WTC11 (cell line): ENCODE results near the gene CA10. TPM values are rescaled to one million over a fixed set of nuclear protein-coding genes. Genes with fewer than 3 reads are reported as not detected.

Experiments
- ATAC-seq: fragments of 200-7000 bp; cut with Tn5 transposase; 2 replicates; pipeline ENCODE4 v1.10.0; 2021; ENCODE audit warnings: mild to moderate bottlenecking, moderate library complexity
- CTCF ChIA-PET: fragments of 300-600 bp; sonication (Branson Sonifier 250); formaldehyde crosslinking; loops from one replicate; lab custom pipeline; 2021; ENCODE audit warnings: antibody characterized with exemption; lab: Charles Lee
- POLR2A ChIA-PET: fragments of 350-600 bp; sonication (Branson Sonifier 250); formaldehyde crosslinking; loops from one replicate; lab custom pipeline; 2021; ENCODE audit warnings: antibody characterized with exemption; lab: Charles Lee
- DNase-seq: peaks from one replicate; pipeline ENCODE4 v3.0.0; 2021; ENCODE audit warnings: low spot score
- H3K27ac Mint-ChIP-seq: 2 replicates; pipeline ENCODE4 v1.8.0; 2021; ENCODE audit warnings: mixed read lengths
- H3K27me3 Mint-ChIP-seq: 2 replicates; pipeline ENCODE4 v1.8.0; 2021; ENCODE audit warnings: low read depth, mild to moderate bottlenecking, moderate library complexity, mixed read lengths
- H3K36me3 Mint-ChIP-seq: 2 replicates; pipeline ENCODE4 v1.8.0; 2021; ENCODE audit warnings: mixed read lengths
- H3K4me1 Mint-ChIP-seq: 2 replicates; pipeline ENCODE4 v1.8.0; 2022; ENCODE audit warnings: mixed read lengths
- H3K4me3 Mint-ChIP-seq: 2 replicates; pipeline ENCODE4 v1.8.0; 2021; ENCODE audit warnings: mild to moderate bottlenecking, moderate library complexity, mixed read lengths
- H3K9me3 Mint-ChIP-seq: 2 replicates; pipeline ENCODE4 v1.8.0; 2021; ENCODE audit warnings: mixed read lengths
- ATF1 ChIP-seq: sonication (generic); formaldehyde crosslinking; IDR thresholded peaks from 2 replicates; pipeline ENCODE4 v1.8.1; 2023; ENCODE audit warnings: mild to moderate bottlenecking, moderate library complexity, missing genetic modification reagents
- CREB1 ChIP-seq: sonication (generic); formaldehyde crosslinking; IDR thresholded peaks from 2 replicates; pipeline ENCODE4 v1.8.0; 2023; ENCODE audit warnings: mild to moderate bottlenecking, missing genetic modification reagents
- CREM ChIP-seq: sonication (generic); formaldehyde crosslinking; IDR thresholded peaks from 2 replicates; pipeline ENCODE4 v1.8.1; 2022; ENCODE audit warnings: mild to moderate bottlenecking, missing genetic modification reagents, moderate library complexity
- ETV6 ChIP-seq: sonication (generic); formaldehyde crosslinking; IDR thresholded peaks from 2 replicates; pipeline ENCODE4 v1.8.1; 2022; ENCODE audit warnings: mild to moderate bottlenecking, missing genetic modification reagents
- GRHL2 ChIP-seq: fragments of 250-450 bp; sonication (Bioruptor Pico); IDR thresholded peaks from 2 replicates; pipeline ENCODE4 v1.8.0; 2022; ENCODE audit warnings: mild to moderate bottlenecking, moderate library complexity; ENCODE audit not compliant: insufficient replicate concordance, severe bottlenecking
- IRF2 ChIP-seq: sonication (generic); formaldehyde crosslinking; IDR thresholded peaks from 2 replicates; pipeline ENCODE4 v1.8.0; 2022; ENCODE audit warnings: low read depth, missing genetic modification reagents, borderline replicate concordance
- NFATC4 ChIP-seq: fragments of 250-450 bp; sonication (Bioruptor Pico); IDR thresholded peaks from 2 replicates; pipeline ENCODE4 v1.9.0; 2021; ENCODE audit warnings: mild to moderate bottlenecking
- NFE2L1 ChIP-seq: sonication (generic); formaldehyde crosslinking; IDR thresholded peaks from 2 replicates; pipeline ENCODE4 v1.8.1; 2023; ENCODE audit warnings: missing genetic modification reagents
- NR3C1 ChIP-seq: sonication (generic); formaldehyde crosslinking; conservative IDR thresholded peaks from 2 replicates; pipeline ENCODE4 v1.8.1; 2023; ENCODE audit warnings: low read depth, mild to moderate bottlenecking, missing genetic modification reagents
- PRRX2 ChIP-seq: fragments of 250-450 bp; sonication (Bioruptor Pico); IDR thresholded peaks from 2 replicates; pipeline ENCODE4 v1.8.0; 2021; ENCODE audit warnings: mild to moderate bottlenecking
- RORB ChIP-seq: fragments of 250-450 bp; sonication (Bioruptor Pico); IDR thresholded peaks from 2 replicates; pipeline ENCODE4 v1.9.0; 2021; ENCODE audit warnings: mild to moderate bottlenecking
- TP53 ChIP-seq: sonication (generic); formaldehyde crosslinking; IDR thresholded peaks from 2 replicates; pipeline ENCODE4 v1.8.1; 2023; ENCODE audit warnings: mild to moderate bottlenecking, missing genetic modification reagents
- ZNF263 ChIP-seq: sonication (generic); formaldehyde crosslinking; IDR thresholded peaks from 2 replicates; pipeline ENCODE4 v1.8.1; 2022; ENCODE audit warnings: low read depth, mild to moderate bottlenecking, moderate library complexity, missing genetic modification reagents
- ZNF317 ChIP-seq: sonication (generic); formaldehyde crosslinking; IDR thresholded peaks from 2 replicates; pipeline ENCODE4 v1.8.1; 2023; ENCODE audit warnings: low read depth, mild to moderate bottlenecking, moderate library complexity, missing genetic modification reagents, borderline replicate concordance
- ZNF416 ChIP-seq: fragments of 250-450 bp; sonication (Bioruptor Pico); IDR thresholded peaks from 2 replicates; pipeline ENCODE4 v1.9.0; 2021; ENCODE audit warnings: mild to moderate bottlenecking, inconsistent platforms
- total RNA-seq: library from RNA; stranded (reverse); gene quantifications from 3 replicates; pipeline ENCODE4 v1.2.3, GENCODE V29; 2021
- TF ChIP-seq, protein P1 (sequence below): sonication (generic); formaldehyde crosslinking; IDR thresholded peaks from 2 replicates; pipeline ENCODE4 v1.8.0; 2023; ENCODE audit warnings: mild to moderate bottlenecking, missing genetic modification reagents
- TF ChIP-seq, protein P2 (sequence below): fragments of 200-600 bp; IDR thresholded peaks from 2 replicates; pipeline ENCODE4 v1.8.0; 2022; ENCODE audit warnings: antibody characterized with exemption
- TF ChIP-seq, protein P3 (sequence below): fragments of 250-450 bp; sonication (Bioruptor Pico); IDR thresholded peaks from 2 replicates; pipeline ENCODE4 v1.9.0; 2021; ENCODE audit warnings: mild to moderate bottlenecking
- TF ChIP-seq, protein P4 (sequence below): fragments of 250-450 bp; sonication (Bioruptor Pico); IDR thresholded peaks from 2 replicates; pipeline ENCODE4 v1.9.0; 2021; ENCODE audit warnings: moderate library complexity, mild to moderate bottlenecking, inconsistent platforms, borderline replicate concordance
- TF ChIP-seq, protein P5 (sequence below): sonication (generic); formaldehyde crosslinking; IDR thresholded peaks from 2 replicates; pipeline ENCODE4 v1.8.0; 2022; ENCODE audit warnings: mild to moderate bottlenecking, missing genetic modification reagents
- TF ChIP-seq, protein P6 (sequence below): fragments of 250-450 bp; sonication (Bioruptor Pico); IDR thresholded peaks from 2 replicates; pipeline ENCODE4 v1.8.0; 2021; ENCODE audit warnings: mild to moderate bottlenecking
- TF ChIP-seq, protein P7 (sequence below): sonication (generic); formaldehyde crosslinking; IDR thresholded peaks from 2 replicates; pipeline ENCODE4 v1.8.1; 2022; ENCODE audit warnings: mild to moderate bottlenecking, missing genetic modification reagents, moderate library complexity, borderline replicate concordance

Gene CA10
- total RNA-seq, 1 experiment from 2014 or later, result 0.90 TPM

DNA sequence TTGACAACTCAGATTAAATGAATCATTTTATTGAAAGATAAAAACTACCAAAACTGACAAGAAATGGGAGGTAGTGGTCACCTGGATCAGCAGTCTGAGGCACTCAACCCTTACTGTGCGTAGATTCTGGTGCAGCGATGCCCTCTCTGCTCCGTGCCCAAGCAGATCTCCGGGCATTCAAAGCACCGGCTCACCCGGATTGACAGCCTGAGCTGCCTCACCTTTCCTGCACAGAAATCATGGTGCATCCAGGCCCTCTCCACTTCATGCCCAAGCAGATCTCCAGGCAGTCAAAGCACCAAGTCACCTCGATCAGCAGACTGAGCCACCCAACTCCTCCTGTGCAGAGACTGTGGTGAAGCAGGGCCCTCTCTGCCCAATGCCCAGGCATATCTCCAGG is 196.8 kb downstream of the CA10 start (continued):
- TF ChIP-seq, protein P1, sequence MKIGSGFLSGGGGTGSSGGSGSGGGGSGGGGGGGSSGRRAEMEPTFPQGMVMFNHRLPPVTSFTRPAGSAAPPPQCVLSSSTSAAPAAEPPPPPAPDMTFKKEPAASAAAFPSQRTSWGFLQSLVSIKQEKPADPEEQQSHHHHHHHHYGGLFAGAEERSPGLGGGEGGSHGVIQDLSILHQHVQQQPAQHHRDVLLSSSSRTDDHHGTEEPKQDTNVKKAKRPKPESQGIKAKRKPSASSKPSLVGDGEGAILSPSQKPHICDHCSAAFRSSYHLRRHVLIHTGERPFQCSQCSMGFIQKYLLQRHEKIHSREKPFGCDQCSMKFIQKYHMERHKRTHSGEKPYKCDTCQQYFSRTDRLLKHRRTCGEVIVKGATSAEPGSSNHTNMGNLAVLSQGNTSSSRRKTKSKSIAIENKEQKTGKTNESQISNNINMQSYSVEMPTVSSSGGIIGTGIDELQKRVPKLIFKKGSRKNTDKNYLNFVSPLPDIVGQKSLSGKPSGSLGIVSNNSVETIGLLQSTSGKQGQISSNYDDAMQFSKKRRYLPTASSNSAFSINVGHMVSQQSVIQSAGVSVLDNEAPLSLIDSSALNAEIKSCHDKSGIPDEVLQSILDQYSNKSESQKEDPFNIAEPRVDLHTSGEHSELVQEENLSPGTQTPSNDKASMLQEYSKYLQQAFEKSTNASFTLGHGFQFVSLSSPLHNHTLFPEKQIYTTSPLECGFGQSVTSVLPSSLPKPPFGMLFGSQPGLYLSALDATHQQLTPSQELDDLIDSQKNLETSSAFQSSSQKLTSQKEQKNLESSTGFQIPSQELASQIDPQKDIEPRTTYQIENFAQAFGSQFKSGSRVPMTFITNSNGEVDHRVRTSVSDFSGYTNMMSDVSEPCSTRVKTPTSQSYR (CRISPR knock-in tag), result no peak

DNA sequence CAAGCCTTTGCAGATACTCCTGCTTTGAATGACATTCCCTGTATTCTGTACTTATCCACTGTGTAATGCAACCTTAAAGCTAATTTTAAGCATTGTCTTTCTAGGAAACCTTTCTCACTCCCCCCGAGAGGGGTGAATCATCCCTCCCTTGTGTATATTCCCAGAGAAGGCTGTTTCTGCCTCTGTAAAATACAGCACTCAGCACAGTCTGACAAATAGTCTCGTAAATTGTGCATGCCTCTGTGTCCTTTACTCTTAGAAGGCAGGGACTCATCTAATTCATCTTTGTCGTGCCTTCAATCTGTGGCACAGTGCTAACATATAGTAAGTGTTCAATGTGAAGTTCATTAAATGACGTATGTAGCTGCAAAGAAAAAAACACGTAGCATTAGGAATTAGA is 200.7 kb downstream of the CA10 start:
- DNase-seq, result no peak
- H3K4me1 Mint-ChIP-seq, result no peaks in the 10 kb centered on the region
- no peak for TF ChIP-seq ATF1 (CRISPR knock-in tag)
- TF ChIP-seq, protein P2, sequence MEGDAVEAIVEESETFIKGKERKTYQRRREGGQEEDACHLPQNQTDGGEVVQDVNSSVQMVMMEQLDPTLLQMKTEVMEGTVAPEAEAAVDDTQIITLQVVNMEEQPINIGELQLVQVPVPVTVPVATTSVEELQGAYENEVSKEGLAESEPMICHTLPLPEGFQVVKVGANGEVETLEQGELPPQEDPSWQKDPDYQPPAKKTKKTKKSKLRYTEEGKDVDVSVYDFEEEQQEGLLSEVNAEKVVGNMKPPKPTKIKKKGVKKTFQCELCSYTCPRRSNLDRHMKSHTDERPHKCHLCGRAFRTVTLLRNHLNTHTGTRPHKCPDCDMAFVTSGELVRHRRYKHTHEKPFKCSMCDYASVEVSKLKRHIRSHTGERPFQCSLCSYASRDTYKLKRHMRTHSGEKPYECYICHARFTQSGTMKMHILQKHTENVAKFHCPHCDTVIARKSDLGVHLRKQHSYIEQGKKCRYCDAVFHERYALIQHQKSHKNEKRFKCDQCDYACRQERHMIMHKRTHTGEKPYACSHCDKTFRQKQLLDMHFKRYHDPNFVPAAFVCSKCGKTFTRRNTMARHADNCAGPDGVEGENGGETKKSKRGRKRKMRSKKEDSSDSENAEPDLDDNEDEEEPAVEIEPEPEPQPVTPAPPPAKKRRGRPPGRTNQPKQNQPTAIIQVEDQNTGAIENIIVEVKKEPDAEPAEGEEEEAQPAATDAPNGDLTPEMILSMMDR, result no peak
- TF ChIP-seq IRF2 (CRISPR knock-in tag), result no peak
- TF ChIP-seq, protein P3, sequence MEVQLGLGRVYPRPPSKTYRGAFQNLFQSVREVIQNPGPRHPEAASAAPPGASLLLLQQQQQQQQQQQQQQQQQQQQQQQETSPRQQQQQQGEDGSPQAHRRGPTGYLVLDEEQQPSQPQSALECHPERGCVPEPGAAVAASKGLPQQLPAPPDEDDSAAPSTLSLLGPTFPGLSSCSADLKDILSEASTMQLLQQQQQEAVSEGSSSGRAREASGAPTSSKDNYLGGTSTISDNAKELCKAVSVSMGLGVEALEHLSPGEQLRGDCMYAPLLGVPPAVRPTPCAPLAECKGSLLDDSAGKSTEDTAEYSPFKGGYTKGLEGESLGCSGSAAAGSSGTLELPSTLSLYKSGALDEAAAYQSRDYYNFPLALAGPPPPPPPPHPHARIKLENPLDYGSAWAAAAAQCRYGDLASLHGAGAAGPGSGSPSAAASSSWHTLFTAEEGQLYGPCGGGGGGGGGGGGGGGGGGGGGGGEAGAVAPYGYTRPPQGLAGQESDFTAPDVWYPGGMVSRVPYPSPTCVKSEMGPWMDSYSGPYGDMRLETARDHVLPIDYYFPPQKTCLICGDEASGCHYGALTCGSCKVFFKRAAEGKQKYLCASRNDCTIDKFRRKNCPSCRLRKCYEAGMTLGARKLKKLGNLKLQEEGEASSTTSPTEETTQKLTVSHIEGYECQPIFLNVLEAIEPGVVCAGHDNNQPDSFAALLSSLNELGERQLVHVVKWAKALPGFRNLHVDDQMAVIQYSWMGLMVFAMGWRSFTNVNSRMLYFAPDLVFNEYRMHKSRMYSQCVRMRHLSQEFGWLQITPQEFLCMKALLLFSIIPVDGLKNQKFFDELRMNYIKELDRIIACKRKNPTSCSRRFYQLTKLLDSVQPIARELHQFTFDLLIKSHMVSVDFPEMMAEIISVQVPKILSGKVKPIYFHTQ, result no peak
- no peak for TF ChIP-seq ZNF317 (CRISPR knock-in tag)
- no peak for TF ChIP-seq GRHL2
- TF ChIP-seq, protein P4, sequence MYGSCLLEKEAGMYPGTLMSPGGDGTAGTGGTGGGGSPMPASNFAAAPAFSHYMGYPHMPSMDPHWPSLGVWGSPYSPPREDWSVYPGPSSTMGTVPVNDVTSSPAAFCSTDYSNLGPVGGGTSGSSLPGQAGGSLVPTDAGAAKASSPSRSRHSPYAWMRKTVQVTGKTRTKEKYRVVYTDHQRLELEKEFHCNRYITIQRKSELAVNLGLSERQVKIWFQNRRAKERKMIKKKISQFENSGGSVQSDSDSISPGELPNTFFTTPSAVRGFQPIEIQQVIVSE (CRISPR knock-in tag), result no peak
- TF ChIP-seq ETV6 (CRISPR knock-in tag), result no peak
- peaks cover 6% of the 10 kb centered on the region; the same call in 1 of the 2 replicates for H3K27me3 Mint-ChIP-seq
- CTCF ChIA-PET, result no interaction called here
- peaks cover 39% of the 10 kb centered on the region for H3K36me3 Mint-ChIP-seq
- H3K27ac Mint-ChIP-seq, result no peak overlapping the region
- H3K9me3 Mint-ChIP-seq, result peaks cover 68% of the 10 kb centered on the region
- POLR2A ChIA-PET, result no interaction called here
- ATAC-seq, result no peak
- H3K4me3 Mint-ChIP-seq, result no peak overlapping the region

DNA sequence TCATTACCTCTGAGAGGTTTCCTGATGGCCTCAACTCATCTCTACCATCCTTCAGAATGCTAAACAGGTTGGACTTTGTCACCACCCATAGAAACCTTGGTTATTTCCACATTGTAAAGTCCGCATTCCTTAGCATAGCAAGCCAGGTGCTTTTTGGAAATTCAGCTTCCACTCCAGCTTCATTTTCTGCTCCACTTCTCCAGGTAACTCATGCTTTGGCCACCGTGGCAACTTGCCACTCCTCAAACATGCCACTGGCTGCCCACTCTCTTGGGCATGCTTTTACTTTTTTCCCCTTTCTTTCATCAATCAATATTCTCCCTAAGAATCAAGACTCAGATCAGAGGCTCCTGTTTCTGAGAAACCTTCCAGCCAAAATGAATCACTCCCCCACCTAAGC is 203.3 kb downstream of the CA10 start:
- Mint-ChIP-seq H3K36me3 (peaks cover 26% of the 10 kb centered on the region), H3K4me3 (no peak overlapping the region), H3K27me3 (peaks cover 6% of the 10 kb centered on the region; the same call in 1 of the 2 replicates), H3K27ac (no peak overlapping the region)
- POLR2A ChIA-PET, result no interaction called here
- CTCF ChIA-PET, result no interaction called here
- ATAC-seq (no peak), DNase-seq (no peak)
- no peak for TF ChIP-seq NFE2L1 (CRISPR knock-in tag)
- TF ChIP-seq TP53 (CRISPR knock-in tag), result no peak
- TF ChIP-seq, protein P5, sequence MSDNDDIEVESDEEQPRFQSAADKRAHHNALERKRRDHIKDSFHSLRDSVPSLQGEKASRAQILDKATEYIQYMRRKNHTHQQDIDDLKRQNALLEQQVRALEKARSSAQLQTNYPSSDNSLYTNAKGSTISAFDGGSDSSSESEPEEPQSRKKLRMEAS (CRISPR knock-in tag), result no peak
- TF ChIP-seq CREM (CRISPR knock-in tag), result no peak
- TF ChIP-seq, protein P6, sequence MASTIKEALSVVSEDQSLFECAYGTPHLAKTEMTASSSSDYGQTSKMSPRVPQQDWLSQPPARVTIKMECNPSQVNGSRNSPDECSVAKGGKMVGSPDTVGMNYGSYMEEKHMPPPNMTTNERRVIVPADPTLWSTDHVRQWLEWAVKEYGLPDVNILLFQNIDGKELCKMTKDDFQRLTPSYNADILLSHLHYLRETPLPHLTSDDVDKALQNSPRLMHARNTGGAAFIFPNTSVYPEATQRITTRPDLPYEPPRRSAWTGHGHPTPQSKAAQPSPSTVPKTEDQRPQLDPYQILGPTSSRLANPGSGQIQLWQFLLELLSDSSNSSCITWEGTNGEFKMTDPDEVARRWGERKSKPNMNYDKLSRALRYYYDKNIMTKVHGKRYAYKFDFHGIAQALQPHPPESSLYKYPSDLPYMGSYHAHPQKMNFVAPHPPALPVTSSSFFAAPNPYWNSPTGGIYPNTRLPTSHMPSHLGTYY (CRISPR knock-in tag), result no peak
- TF ChIP-seq NFATC4 (CRISPR knock-in tag), result no peak
- TF ChIP-seq ZNF416 (CRISPR knock-in tag), result no peak
- no peak for TF ChIP-seq ZNF263 (CRISPR knock-in tag)
- TF ChIP-seq NR3C1 (CRISPR knock-in tag), result no peak
- TF ChIP-seq, protein P7, sequence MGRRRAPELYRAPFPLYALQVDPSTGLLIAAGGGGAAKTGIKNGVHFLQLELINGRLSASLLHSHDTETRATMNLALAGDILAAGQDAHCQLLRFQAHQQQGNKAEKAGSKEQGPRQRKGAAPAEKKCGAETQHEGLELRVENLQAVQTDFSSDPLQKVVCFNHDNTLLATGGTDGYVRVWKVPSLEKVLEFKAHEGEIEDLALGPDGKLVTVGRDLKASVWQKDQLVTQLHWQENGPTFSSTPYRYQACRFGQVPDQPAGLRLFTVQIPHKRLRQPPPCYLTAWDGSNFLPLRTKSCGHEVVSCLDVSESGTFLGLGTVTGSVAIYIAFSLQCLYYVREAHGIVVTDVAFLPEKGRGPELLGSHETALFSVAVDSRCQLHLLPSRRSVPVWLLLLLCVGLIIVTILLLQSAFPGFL (CRISPR knock-in tag), result no peak
- TF ChIP-seq PRRX2 (CRISPR knock-in tag), result no peak
- no peak for TF ChIP-seq RORB
- no peak for TF ChIP-seq CREB1 (CRISPR knock-in tag)
- TF ChIP-seq, all 79 proteins: peak for 0
- Mint-ChIP-seq H3K9me3 (peaks cover 66% of the 10 kb centered on the region), H3K4me1 (no peaks in the 10 kb centered on the region)
